ENCODE measurements around the gene PHTF1. TPM values are rescaled to one million over a fixed set of nuclear protein-coding genes. Genes with fewer than 3 reads are reported as not detected.

Gene PHTF1
- total RNA-seq, 1 donor from 2014 or later = 35.4 TPM

GRCh38 chr1:113751114-113751513 lies 8.2 kb downstream of the PHTF1 start:
- H3K36me3 Mint-ChIP-seq (ENCODE audit: low read depth, unreplicated experiment) = peaks cover 13% of the 10 kb centered on the region
- DNase-seq (ENCODE audit: low spot score) = no peak
- peaks cover 5% of the 10 kb centered on the region for H3K4me1 Mint-ChIP-seq (ENCODE audit: unreplicated experiment)
- no peak for TF ChIP-seq CTCF (IDR thresholded peaks at IDR 0.05; ENCODE audit: unreplicated experiment)
- H3K4me3 Mint-ChIP-seq (ENCODE audit: unreplicated experiment) = no peak overlapping the region
- H3K27me3 Mint-ChIP-seq (ENCODE audit: unreplicated experiment) = no peaks in the 10 kb centered on the region
- H3K9me3 Mint-ChIP-seq (ENCODE audit: unreplicated experiment) = no peaks in the 10 kb centered on the region
- no peak overlapping the region for H3K27ac Mint-ChIP-seq (ENCODE audit: unreplicated experiment)

GRCh38 chr1:113749402-113749801 lies 9.9 kb downstream of the PHTF1 start:
- TF ChIP-seq CTCF (IDR thresholded peaks at IDR 0.05; ENCODE audit: unreplicated experiment) = no peak

GRCh38 chr1:113747376-113747775 lies 11.9 kb downstream of the PHTF1 start:
- TF ChIP-seq CTCF (IDR thresholded peaks at IDR 0.05; ENCODE audit: unreplicated experiment) = no peak
- DNase-seq (ENCODE audit: low spot score) = no peak
- H3K9me3 Mint-ChIP-seq (ENCODE audit: unreplicated experiment) = no peaks in the 10 kb centered on the region
- no peak overlapping the region for H3K4me3 Mint-ChIP-seq (ENCODE audit: unreplicated experiment)
- H3K4me1 Mint-ChIP-seq (ENCODE audit: unreplicated experiment) = no peaks in the 10 kb centered on the region
- H3K36me3 Mint-ChIP-seq (ENCODE audit: low read depth, unreplicated experiment) = peaks cover 17% of the 10 kb centered on the region
- no peak overlapping the region for H3K27ac Mint-ChIP-seq (ENCODE audit: unreplicated experiment)
- H3K27me3 Mint-ChIP-seq (ENCODE audit: unreplicated experiment) = no peaks in the 10 kb centered on the region

More at GRCh38 chr1:113749402-113749801, 9.9 kb downstream of the PHTF1 start:
- H3K36me3 Mint-ChIP-seq (ENCODE audit: low read depth, unreplicated experiment) = peaks cover 17% of the 10 kb centered on the region
- no peaks in the 10 kb centered on the region for H3K9me3 Mint-ChIP-seq (ENCODE audit: unreplicated experiment)
- H3K4me1 Mint-ChIP-seq (ENCODE audit: unreplicated experiment) = no peaks in the 10 kb centered on the region
- DNase-seq (ENCODE audit: low spot score) = no peak
- H3K4me3 Mint-ChIP-seq (ENCODE audit: unreplicated experiment) = no peak overlapping the region
- H3K27me3 Mint-ChIP-seq (ENCODE audit: unreplicated experiment) = no peaks in the 10 kb centered on the region
- H3K27ac Mint-ChIP-seq (ENCODE audit: unreplicated experiment) = no peak overlapping the region

DNA sequence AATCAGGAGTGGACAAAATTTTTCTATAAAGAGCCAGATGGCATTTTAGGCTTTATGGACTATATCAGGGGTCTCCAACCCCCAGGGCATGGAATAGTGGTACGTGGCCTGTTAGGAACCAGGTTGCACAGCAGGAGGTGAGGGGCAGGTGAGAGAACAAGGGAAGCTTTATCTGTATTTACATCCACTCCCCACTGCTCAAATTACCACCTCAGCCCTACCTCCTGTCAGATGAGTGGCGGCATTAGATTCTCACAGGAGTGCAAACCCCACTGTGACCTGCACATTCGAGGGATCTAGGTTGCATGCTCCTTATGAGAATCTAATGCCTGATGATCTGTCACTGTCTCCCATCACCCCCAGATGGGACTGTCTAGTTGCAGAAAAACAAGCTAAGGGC lies 13.9 kb downstream of the PHTF1 start:
- no peaks in the 10 kb centered on the region for H3K9me3 Mint-ChIP-seq (ENCODE audit: unreplicated experiment)
- H3K27ac Mint-ChIP-seq (ENCODE audit: unreplicated experiment) = no peak overlapping the region
- TF ChIP-seq CTCF (IDR thresholded peaks at IDR 0.05; ENCODE audit: unreplicated experiment) = no peak
- H3K36me3 Mint-ChIP-seq (ENCODE audit: low read depth, unreplicated experiment) = peaks cover 17% of the 10 kb centered on the region
- DNase-seq (ENCODE audit: low spot score) = no peak
- H3K4me1 Mint-ChIP-seq (ENCODE audit: unreplicated experiment) = no peaks in the 10 kb centered on the region
- no peaks in the 10 kb centered on the region for H3K27me3 Mint-ChIP-seq (ENCODE audit: unreplicated experiment)
- H3K4me3 Mint-ChIP-seq (ENCODE audit: unreplicated experiment) = no peak overlapping the region

GRCh38 chr1:113744114-113744513 lies 15.2 kb downstream of the PHTF1 start:
- Mint-ChIP-seq H3K27ac (ENCODE audit: unreplicated experiment) (no peak overlapping the region), H3K36me3 (ENCODE audit: low read depth, unreplicated experiment) (peaks cover 9% of the 10 kb centered on the region), H3K4me1 (ENCODE audit: unreplicated experiment) (no peaks in the 10 kb centered on the region), H3K4me3 (ENCODE audit: unreplicated experiment) (no peak overlapping the region), H3K27me3 (ENCODE audit: unreplicated experiment) (no peaks in the 10 kb centered on the region), H3K9me3 (ENCODE audit: unreplicated experiment) (no peaks in the 10 kb centered on the region)
- no peak for TF ChIP-seq CTCF (IDR thresholded peaks at IDR 0.05; ENCODE audit: unreplicated experiment)
- no peak for DNase-seq (ENCODE audit: low spot score)
